Heart right ventricle (tissue), 16 donors: ENCODE measurements around the gene SLC27A2. TPM values are rescaled to one million over a fixed set of nuclear protein-coding genes. Genes with fewer than 3 reads are reported as not detected.

Experiments
- ATAC-seq, 8 donors: fragments of 200-7000 bp; cut with Tn5 transposase; one replicate each; pipeline ENCODE4 v1.9.1; 2020; ENCODE audit warnings: mild to moderate bottlenecking in 8 of 8, moderate library complexity in 8 of 8, moderate number of reproducible peaks in 1 of 8
- DNase-seq, 2 donors: peaks; one replicate each; pipeline ENCODE4 v3.0.0-alpha.2; 2020
- H3K27ac ChIP-seq, 10 donors: fragments of 200-600 bp; sonication (generic) in 2 of 10; one replicate each; pipeline versions ENCODE4 v1.5.0 to v1.8.0; 2020 to 2022; ENCODE audit warnings: mild to moderate bottlenecking in 3 of 10
- H3K27me3 ChIP-seq, 7 donors: fragments of 200-600 bp; one replicate each; pipeline ENCODE4 v1.8.0; 2021 to 2022; ENCODE audit warnings: mild to moderate bottlenecking in 2 of 7
- H3K36me3 ChIP-seq, 9 donors: fragments of 200-600 bp; sonication (generic) in 1 of 9; one replicate each; pipeline versions ENCODE4 v1.5.0 to v1.8.0; 2020 to 2022; ENCODE audit warnings: mild to moderate bottlenecking in 2 of 9
- H3K4me1 ChIP-seq, 9 donors: fragments of 200-600 bp; sonication (generic) in 1 of 9; one replicate each; pipeline versions ENCODE4 v1.5.0 to v1.8.0; 2020 to 2022; ENCODE audit warnings: mild to moderate bottlenecking in 4 of 9
- H3K4me3 ChIP-seq, 10 donors: fragments of 200-600 bp; sonication (generic) in 2 of 10; one replicate each; pipeline versions ENCODE4 v1.5.0 to v1.8.0; 2020 to 2022; ENCODE audit warnings: mild to moderate bottlenecking in 7 of 10, moderate library complexity in 2 of 10
- H3K9me3 ChIP-seq, 11 donors: fragments of 200-600 bp in 10 of 11; sonication (generic) in 2 of 11; one replicate each; pipeline versions ENCODE4 v1.5.0 to v1.8.0; 2013 to 2022; ENCODE audit warnings: mild to moderate bottlenecking in 2 of 11, control low read depth in 1 of 11, moderate library complexity in 1 of 11
- WGBS, 2 donors: extraction: QIAGEN DNeasy Blood & Tissue Kit; methylation state at CpG; one replicate each; pipeline ENCODE4 v1.1.7; 2013; ENCODE audit warnings: inconsistent platforms in 1 of 2; 5-methylcytosine and 5-hydroxymethylcytosine counted together
- intact Hi-C, 10 donors: fragments of 100-400 bp; cut with DNase I; formaldehyde crosslinking; loops; one replicate each; pipeline versions ENCODE4 v1.11.1 to v1.14.2; 2022
- polyA plus RNA-seq, 2 donors: library from polyadenylated mRNA; stranded (reverse); fragments of 200-250 nt; gene quantifications; one replicate each; pipeline ENCODE4 v1.2.3, GENCODE V29; 2013
- total RNA-seq, 10 donors: library from RNA; stranded (reverse); fragmentation: NEBNext Ultra II Directional in 3 of 10; extraction: Animal tissue kit (Norgen Biotek cat#: 25700) in 3 of 10; gene quantifications; one replicate each; pipeline versions ENCODE4 v1.2.1 to v1.2.4, GENCODE V29; 2021 to 2023
- TF ChIP-seq, protein P1 (sequence below), 9 donors: fragments of 200-600 bp; sonication (generic) in 2 of 9; IDR thresholded peaks; one replicate each; pipeline versions ENCODE4 v1.5.0 to v1.8.0; 2021 to 2022; ENCODE audit warnings: antibody characterized with exemption in 9 of 9, mild to moderate bottlenecking in 5 of 9, moderate library complexity in 1 of 9
- donor health status: Arrhythmogenic right ventricular cardiomyopathy.
- donor health status: ischemic (EF 13 %, LVEDD 7.1; RV severe dilation, severe dysfunction).
- donor health status: healthy with polysubstance abuse.
- donor health status: DM: no; HTN: yes; CAD: no.
- donor health status: DM: no; HTN: no; CAD: no.
- donor health status: ischemic (EF 25% LVEDD 6.9; RV normal size, moderate dysfunction).
- donor health status: ischemic (EF 25% LVEDD 5.7; RV mildly dilated, moderate dysfunction).
- donor health status: healthy.
- donor health status: DM: yes; HTN: yes; CAD: no.
- donor health status: Ischemic cardiomyopathy.
- donor health status: ischemic (EF 35%, LVEDD 5.7; RV mildly dilated, moderate dysfunction).
- donor health status: nonischemic (EF 11% LVEDD 7.7; RV severe dilation, severe dysfunction).
- donor health status: DM: yes; HTN: yes; CAD: no.
- donor health status: PGD.
- donor health status: ischemic (EF 29% LVEDD 5.4; RV normal size, mild dysfunction).
- donor health status: nonischemic (EF 23%, LVEDD 6.1; RV moderate dilation, normal function).

SLC27A2 gene
- total and polyA plus RNA-seq, 12 donors: 0.32 TPM; not detected in 11

DNA sequence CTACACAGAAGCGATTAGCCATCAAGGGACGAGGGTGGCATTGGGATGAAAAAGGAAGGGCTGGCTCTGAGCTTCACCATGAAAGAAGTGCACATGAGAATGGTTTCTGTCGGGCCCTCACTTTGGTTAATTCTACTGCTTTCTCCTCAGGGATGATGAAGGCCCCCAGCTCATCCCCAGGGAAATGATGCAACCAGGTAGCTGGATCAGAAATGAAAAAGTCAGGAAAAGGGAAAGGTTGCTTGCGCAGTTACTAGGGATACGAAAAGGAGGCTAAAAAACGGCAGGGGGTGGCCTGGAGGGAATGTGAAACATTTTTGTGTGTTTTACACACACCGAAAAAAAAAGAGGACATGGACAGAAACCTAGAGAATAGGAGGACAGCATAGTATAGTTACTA lies 1.4 kb upstream of the SLC27A2 start:
- Histone ChIP-seq H3K27me3 (peaks cover 0 to 67% (median 40%) of the 10 kb centered on the region in 7 donors), H3K4me3 (no peak overlapping the region), H3K9me3 (no peaks in the 10 kb centered on the region), H3K27ac (no peak overlapping the region), H3K4me1 (peaks cover 0 to 15% (median 11%) of the 10 kb centered on the region in 9 donors), H3K36me3 (no peaks in the 10 kb centered on the region)
- DNase-seq: no peak
- TF ChIP-seq, protein P1, sequence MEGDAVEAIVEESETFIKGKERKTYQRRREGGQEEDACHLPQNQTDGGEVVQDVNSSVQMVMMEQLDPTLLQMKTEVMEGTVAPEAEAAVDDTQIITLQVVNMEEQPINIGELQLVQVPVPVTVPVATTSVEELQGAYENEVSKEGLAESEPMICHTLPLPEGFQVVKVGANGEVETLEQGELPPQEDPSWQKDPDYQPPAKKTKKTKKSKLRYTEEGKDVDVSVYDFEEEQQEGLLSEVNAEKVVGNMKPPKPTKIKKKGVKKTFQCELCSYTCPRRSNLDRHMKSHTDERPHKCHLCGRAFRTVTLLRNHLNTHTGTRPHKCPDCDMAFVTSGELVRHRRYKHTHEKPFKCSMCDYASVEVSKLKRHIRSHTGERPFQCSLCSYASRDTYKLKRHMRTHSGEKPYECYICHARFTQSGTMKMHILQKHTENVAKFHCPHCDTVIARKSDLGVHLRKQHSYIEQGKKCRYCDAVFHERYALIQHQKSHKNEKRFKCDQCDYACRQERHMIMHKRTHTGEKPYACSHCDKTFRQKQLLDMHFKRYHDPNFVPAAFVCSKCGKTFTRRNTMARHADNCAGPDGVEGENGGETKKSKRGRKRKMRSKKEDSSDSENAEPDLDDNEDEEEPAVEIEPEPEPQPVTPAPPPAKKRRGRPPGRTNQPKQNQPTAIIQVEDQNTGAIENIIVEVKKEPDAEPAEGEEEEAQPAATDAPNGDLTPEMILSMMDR (IDR thresholded peaks at IDR 0.05): no peak
- intact Hi-C loops: no loop called here
- 81 to 86% methylated on average over 7 of the region's 7 CpGs for WGBS, 2 donors
- no peak for ATAC-seq

DNA sequence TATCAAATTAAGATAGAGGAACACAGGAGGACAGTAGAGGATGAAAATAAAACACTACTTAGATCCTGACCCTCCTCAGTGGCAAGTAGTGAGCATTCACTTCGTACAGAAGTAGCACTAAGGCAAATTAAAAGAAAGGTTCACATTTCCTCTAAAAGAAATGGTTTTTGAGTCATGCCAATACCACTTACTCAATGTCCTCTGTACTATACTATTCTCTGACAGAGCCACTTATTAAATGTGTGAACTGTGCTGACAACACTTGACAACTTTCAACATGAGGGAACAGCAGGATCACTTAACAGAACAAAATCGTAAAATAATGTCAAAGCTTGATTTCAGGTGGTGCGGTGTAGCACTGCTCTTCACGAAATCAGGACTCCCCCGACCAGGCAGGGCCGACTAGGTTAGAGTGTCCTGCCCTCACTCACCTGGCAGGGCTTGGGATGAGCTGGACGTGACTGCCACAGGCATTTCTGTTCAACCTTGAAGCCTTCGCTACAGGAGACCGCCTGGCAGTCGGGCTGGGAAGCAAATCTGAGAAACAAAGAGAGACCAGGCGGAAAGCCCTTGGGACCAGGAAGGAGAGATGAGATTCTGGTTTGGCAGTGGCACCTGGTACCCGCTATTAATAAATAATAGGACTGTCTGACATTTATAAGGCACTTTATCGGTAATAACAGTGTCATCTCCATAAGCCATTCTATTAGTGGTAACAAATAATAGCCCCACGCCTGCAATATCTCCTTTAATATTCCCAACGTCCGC lies 611 bp upstream of the SLC27A2 start:
- WGBS, 2 donors: 34 to 39% methylated on average over 16 of the region's 16 CpGs
- TF ChIP-seq, protein P1 (IDR thresholded peaks at IDR 0.05): no peak
- peaks cover 0 to 15% (median 11%) of the 10 kb centered on the region in 9 donors for H3K4me1 ChIP-seq
- H3K27ac ChIP-seq: no peak overlapping the region
- H3K27me3 ChIP-seq: peaks cover 0 to 70% (median 40%) of the 10 kb centered on the region in 7 donors
- ATAC-seq (no peak), DNase-seq (no peak)
- no peaks in the 10 kb centered on the region for H3K9me3 ChIP-seq
- H3K4me3 ChIP-seq: peak overlapping the region in 8 of 10 donors; percentile 39 to 65 (median 52)
- intact Hi-C loops: no loop called here
- no peaks in the 10 kb centered on the region for H3K36me3 ChIP-seq

DNA sequence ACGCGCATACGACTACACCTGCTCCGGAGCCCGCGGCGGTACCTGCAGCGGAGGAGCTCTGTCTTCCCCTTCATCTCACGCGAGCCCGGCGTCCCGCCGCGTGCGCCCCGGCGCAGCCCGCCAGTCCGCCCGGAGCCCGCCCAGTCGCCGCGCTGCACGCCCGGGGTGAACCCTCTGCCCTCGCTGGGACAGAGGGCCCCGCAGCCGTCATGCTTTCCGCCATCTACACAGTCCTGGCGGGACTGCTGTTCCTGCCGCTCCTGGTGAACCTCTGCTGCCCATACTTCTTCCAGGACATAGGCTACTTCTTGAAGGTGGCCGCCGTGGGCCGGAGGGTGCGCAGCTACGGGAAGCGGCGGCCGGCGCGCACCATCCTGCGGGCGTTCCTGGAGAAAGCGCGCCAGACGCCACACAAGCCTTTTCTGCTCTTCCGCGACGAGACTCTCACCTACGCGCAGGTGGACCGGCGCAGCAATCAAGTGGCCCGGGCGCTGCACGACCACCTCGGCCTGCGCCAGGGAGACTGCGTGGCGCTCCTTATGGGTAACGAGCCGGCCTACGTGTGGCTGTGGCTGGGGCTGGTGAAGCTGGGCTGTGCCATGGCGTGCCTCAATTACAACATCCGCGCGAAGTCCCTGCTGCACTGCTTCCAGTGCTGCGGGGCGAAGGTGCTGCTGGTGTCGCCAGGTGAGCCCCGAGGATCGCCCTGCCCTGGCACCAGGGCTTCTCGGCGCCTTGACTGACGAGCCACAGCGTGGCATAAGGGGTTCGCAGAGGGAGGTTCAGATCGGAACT lies 420 bp downstream of the SLC27A2 start:
- WGBS, 2 donors: 2 to 3% methylated on average over 80 of the region's 80 CpGs
- DNase-seq: peak in 1 of 2 donors; percentile 22
- Histone ChIP-seq H3K4me1 (peaks cover 0 to 15% (median 11%) of the 10 kb centered on the region in 9 donors), H3K27ac (no peak overlapping the region), H3K4me3 (peak overlapping the region; percentile 30 to 65 (median 50)), H3K9me3 (no peaks in the 10 kb centered on the region), H3K27me3 (peaks cover 0 to 68% (median 40%) of the 10 kb centered on the region in 7 donors), H3K36me3 (no peaks in the 10 kb centered on the region)
- intact Hi-C loops: no loop called here
- TF ChIP-seq, protein P1 (IDR thresholded peaks at IDR 0.05): no peak
- peak in 5 of 8 donors; percentile 14 to 62 (median 38) for ATAC-seq

DNA sequence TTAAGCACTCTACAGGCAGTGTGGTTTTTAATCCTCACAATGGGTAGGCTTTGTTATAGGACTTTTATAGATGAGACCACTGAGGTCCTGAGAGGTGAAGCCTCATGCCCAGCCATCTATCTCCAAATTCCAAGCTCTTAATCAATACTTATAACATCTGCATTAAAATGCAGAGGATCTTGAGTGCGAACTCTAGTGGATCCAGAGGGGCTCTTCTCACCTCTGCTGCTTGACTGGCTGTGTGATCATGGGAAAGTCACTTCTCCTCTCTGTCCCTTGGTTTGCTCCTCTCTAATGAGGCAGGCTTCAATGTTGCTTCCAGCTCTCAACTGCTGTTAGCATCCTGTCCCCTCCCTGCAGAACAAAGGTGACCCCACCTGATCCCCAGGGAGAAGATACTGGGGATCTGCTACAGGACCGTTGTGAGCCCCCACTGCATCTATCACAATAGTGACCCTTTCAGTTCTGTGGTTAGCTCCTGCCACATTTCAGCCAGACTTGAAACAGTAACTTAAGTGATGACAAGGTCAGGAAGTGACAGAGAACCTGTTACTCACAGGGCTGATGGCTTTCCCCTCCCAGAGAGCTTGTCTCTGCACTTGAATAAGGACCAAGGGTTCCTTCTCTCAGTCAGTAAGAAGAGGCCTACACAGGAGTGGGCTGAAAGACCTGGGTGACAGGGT lies 1.3 kb downstream of the SLC27A2 start:
- TF ChIP-seq, protein P1 (IDR thresholded peaks at IDR 0.05): no peak
- H3K9me3 ChIP-seq: no peaks in the 10 kb centered on the region
- peaks cover 0 to 60% (median 40%) of the 10 kb centered on the region in 7 donors for H3K27me3 ChIP-seq
- intact Hi-C loops: no loop called here
- ATAC-seq: no peak
- peaks cover 0 to 15% (median 11%) of the 10 kb centered on the region in 9 donors for H3K4me1 ChIP-seq
- peak overlapping the region in 3 of 10 donors; percentile 39 to 65 (median 51) for H3K4me3 ChIP-seq
- 57 to 61% methylated on average over 2 of the region's 2 CpGs for WGBS, 2 donors
- H3K27ac ChIP-seq: no peak overlapping the region
- DNase-seq: no peak
- H3K36me3 ChIP-seq: no peaks in the 10 kb centered on the region
